Measurements from ENCODE around the gene RTN4. TPM values are rescaled to one million over a fixed set of nuclear protein-coding genes. Genes with fewer than 3 reads are reported as not detected.

Gene RTN4
- total RNA-seq, 1 donor from 2014 or later: 106 TPM

- DNase-seq (ENCODE audit: low read depth): peak; percentile 81
- H3K36me3 ChIP-seq (ENCODE audit: control insufficient read depth, insufficient read depth, low read length): no peaks in the 10 kb centered on the region
- H3K27me3 ChIP-seq (ENCODE audit: control insufficient read depth, insufficient read depth, low read length): no peaks in the 10 kb centered on the region
- TF ChIP-seq CTCF (IDR thresholded peaks at IDR 0.05; ENCODE audit: insufficient read depth, low read length, severe bottlenecking): no peak
- peak overlapping the region; percentile 15 for H3K4me3 ChIP-seq (ENCODE audit: low read depth, low read length)
- FAIRE-seq: no peak
Observed at GRCh38 chr2:55010149-55010591, 40.1 kb downstream of the RTN4 start.

- no peaks in the 10 kb centered on the region for H3K27me3 ChIP-seq (ENCODE audit: control insufficient read depth, insufficient read depth, low read length)
- TF ChIP-seq CTCF (IDR thresholded peaks at IDR 0.05; ENCODE audit: insufficient read depth, low read length, severe bottlenecking): no peak
- peak overlapping the region; percentile 15 for H3K4me3 ChIP-seq (ENCODE audit: low read depth, low read length)
- no peak for FAIRE-seq
- DNase-seq (ENCODE audit: low read depth): no peak
- H3K36me3 ChIP-seq (ENCODE audit: control insufficient read depth, insufficient read depth, low read length): no peaks in the 10 kb centered on the region
Observed at GRCh38 chr2:55009277-55010060, 40.8 kb downstream of the RTN4 start.

GRCh38 chr2:55006306-55006705 is 43.9 kb downstream of the RTN4 start:
- Histone ChIP-seq H3K4me3 (ENCODE audit: low read depth, low read length) (no peak overlapping the region), H3K36me3 (ENCODE audit: control insufficient read depth, insufficient read depth, low read length) (no peaks in the 10 kb centered on the region), H3K27me3 (ENCODE audit: control insufficient read depth, insufficient read depth, low read length) (no peaks in the 10 kb centered on the region)
- DNase-seq (ENCODE audit: low read depth) (no peak), FAIRE-seq (no peak)
- no peak for TF ChIP-seq CTCF (IDR thresholded peaks at IDR 0.05; ENCODE audit: insufficient read depth, low read length, severe bottlenecking)

DNA sequence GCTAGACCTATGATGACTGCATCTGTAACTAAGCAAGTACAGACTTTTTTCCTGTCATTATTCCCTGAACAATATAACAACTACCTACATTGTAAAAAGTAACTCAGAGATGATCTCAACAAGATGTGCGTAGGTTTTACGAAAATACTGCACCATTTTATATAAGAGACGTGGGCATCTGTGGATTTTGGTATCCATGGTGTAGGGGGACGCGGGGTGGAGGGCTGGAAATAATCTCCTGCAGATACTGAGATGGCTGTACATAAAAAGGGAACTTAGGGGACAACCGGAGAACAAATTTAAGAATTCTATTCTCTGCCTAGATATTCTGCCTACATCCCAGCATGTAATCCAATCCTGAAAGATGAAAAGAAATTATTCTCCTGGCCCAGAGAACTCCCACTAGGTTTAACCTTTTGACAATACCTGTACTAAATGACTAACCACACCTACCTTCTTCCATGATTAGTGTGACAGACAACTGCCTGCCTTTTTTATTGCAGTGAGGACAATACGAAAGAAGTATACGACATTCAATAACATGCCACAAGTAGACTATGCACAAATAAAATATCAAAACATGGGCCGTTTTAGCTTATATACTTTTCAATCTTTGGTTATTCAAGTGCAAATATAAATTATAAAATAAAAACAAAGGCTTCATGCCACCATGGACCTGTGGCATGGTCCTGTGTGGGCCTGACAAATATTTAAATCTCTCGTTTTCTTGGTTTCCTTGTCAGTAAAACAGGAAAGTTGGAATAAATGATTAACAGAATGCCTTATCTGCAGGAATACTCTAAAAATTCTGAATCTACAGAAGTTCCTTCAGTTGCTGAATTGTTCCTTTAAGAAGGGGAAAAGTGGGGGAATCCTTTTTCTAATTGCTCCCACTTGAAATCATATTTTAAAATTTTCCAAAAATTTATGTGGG is 46.3 kb downstream of the RTN4 start:
- Histone ChIP-seq H3K36me3 (ENCODE audit: control insufficient read depth, insufficient read depth, low read length) (no peaks in the 10 kb centered on the region), H3K27me3 (ENCODE audit: control insufficient read depth, insufficient read depth, low read length) (no peaks in the 10 kb centered on the region), H3K4me3 (ENCODE audit: low read depth, low read length) (no peak overlapping the region)
- TF ChIP-seq CTCF (IDR thresholded peaks at IDR 0.05; ENCODE audit: insufficient read depth, low read length, severe bottlenecking): no peak
- DNase-seq (ENCODE audit: low read depth): no peak
- FAIRE-seq: no peak

- H3K27me3 ChIP-seq (ENCODE audit: control insufficient read depth, insufficient read depth, low read length): no peaks in the 10 kb centered on the region
- no peaks in the 10 kb centered on the region for H3K36me3 ChIP-seq (ENCODE audit: control insufficient read depth, insufficient read depth, low read length)
- no peak overlapping the region for H3K4me3 ChIP-seq (ENCODE audit: low read depth, low read length)
- FAIRE-seq (no peak), DNase-seq (ENCODE audit: low read depth) (no peak)
- TF ChIP-seq CTCF (IDR thresholded peaks at IDR 0.05; ENCODE audit: insufficient read depth, low read length, severe bottlenecking): no peak
Observed at GRCh38 chr2:55001716-55002115, 48.5 kb downstream of the RTN4 start.

Measured in bronchial epithelial cell (primary cell).